ENCODE results near the gene FAR2. TPM values are rescaled to one million over a fixed set of nuclear protein-coding genes. Genes with fewer than 3 reads are reported as not detected.
A peak's percentile ranks its signal among the peaks of the same experiment; 100 is the strongest.
"Not testable (repeated sequence)": the region's sequence is repeated elsewhere in the genome, so short reads cannot be mapped to it uniquely, and the experiment has no call there.

The FAR2 gene
- polyA plus RNA-seq, 3 donors = 14.8 to 38.0 (median 35.8) TPM

DNA sequence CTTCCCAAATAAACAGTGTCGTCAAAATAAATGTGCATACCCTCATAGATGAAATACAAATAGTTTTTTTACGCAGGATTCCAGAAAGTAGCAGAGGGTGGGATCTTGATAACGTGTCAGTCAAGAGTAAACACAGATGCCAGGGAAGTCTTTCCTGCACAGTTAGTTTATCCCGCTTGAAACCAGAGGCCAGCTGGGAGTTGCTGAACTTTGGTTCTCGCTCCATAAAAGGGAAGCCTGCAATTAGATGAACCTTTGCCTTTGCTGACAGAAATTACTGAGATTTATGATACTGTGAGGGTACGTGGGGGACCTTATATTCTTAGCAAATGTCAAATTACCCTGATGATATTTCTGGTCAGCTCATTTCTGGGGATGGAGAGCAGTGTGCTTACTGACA lies 18.9 kb downstream of the FAR2 start:
- Histone ChIP-seq H3K9me3 (replicated peaks in 1 of 2; ENCODE audit: control insufficient read depth in 1 of 2, insufficient read depth in 1 of 2, low read length in 2 of 2) (no peaks in the 10 kb centered on the region), H3K36me3 (replicated peaks in 1 of 2; ENCODE audit: control insufficient read depth in 1 of 2, insufficient read depth in 2 of 2, low read length in 2 of 2) (no peaks in the 10 kb centered on the region), H3K4me3 (replicated peaks in 1 of 3; ENCODE audit: low read depth in 2 of 3, low read length in 3 of 3) (no peak overlapping the region), H3K27ac (ENCODE audit: low read depth in 1 of 2, low read length in 2 of 2) (peak overlapping the region in 1 of 2 donors; percentile 4), H3K79me2 (ENCODE audit: insufficient read depth, low read length) (peaks cover 38% of the 10 kb centered on the region), H3K4me2 (replicated peaks; ENCODE audit: extremely low read depth, low read length, poor library complexity, severe bottlenecking) (no peak overlapping the region), H3K9ac (ENCODE audit: insufficient read depth, low read length, poor library complexity, severe bottlenecking) (no peak overlapping the region), H2AFZ (ENCODE audit: insufficient read depth, low read depth, low read length, poor library complexity, severe bottlenecking) (no peak overlapping the region), H4K20me1 (ENCODE audit: insufficient read depth, low read length) (no peaks in the 10 kb centered on the region), H3K4me1 (ENCODE audit: control insufficient read depth in 1 of 2, insufficient read depth in 2 of 2, low read length in 2 of 2) (peaks cover 70 to 79% of the 10 kb centered on the region in 2 donors), H3K27me3 (ENCODE audit: control insufficient read depth in 2 of 2, insufficient read depth in 2 of 2, low read length in 2 of 2) (no peaks in the 10 kb centered on the region)
- H3K4me1 Mint-ChIP-seq = peaks cover 74% of the 10 kb centered on the region
- peaks cover 0 to 4% (median 0%) of the 10 kb centered on the region in 7 donors for H3K9me3 Mint-ChIP-seq
- DNase-seq = no peak
- no peak overlapping the region for H3K4me3 Mint-ChIP-seq
- peaks cover 13 to 27% of the 10 kb centered on the region in 2 donors for H3K36me3 Mint-ChIP-seq
- 92% methylated on average over 4 of the region's 6 CpGs for WGBS (ENCODE audit: insufficient coverage)
- H3K27me3 Mint-ChIP-seq (ENCODE audit: low read depth in 3 of 3) = peaks cover 0 to 6% (median 4%) of the 10 kb centered on the region in 3 donors
- H3K27ac Mint-ChIP-seq = peak overlapping the region in 3 of 7 donors; percentile 1 to 90 (median 47)
- TF ChIP-seq, protein P1, sequence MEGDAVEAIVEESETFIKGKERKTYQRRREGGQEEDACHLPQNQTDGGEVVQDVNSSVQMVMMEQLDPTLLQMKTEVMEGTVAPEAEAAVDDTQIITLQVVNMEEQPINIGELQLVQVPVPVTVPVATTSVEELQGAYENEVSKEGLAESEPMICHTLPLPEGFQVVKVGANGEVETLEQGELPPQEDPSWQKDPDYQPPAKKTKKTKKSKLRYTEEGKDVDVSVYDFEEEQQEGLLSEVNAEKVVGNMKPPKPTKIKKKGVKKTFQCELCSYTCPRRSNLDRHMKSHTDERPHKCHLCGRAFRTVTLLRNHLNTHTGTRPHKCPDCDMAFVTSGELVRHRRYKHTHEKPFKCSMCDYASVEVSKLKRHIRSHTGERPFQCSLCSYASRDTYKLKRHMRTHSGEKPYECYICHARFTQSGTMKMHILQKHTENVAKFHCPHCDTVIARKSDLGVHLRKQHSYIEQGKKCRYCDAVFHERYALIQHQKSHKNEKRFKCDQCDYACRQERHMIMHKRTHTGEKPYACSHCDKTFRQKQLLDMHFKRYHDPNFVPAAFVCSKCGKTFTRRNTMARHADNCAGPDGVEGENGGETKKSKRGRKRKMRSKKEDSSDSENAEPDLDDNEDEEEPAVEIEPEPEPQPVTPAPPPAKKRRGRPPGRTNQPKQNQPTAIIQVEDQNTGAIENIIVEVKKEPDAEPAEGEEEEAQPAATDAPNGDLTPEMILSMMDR (IDR thresholded peaks at IDR 0.05) = no peak
- intact Hi-C loops (cut with micrococcal nuclease) = loop anchor here in 1 of 2 donors (5.0 to 10.0 kb wide), 2 partner anchors 34 to 257 kb away; no protein-coding TSS in a partner anchor

DNA sequence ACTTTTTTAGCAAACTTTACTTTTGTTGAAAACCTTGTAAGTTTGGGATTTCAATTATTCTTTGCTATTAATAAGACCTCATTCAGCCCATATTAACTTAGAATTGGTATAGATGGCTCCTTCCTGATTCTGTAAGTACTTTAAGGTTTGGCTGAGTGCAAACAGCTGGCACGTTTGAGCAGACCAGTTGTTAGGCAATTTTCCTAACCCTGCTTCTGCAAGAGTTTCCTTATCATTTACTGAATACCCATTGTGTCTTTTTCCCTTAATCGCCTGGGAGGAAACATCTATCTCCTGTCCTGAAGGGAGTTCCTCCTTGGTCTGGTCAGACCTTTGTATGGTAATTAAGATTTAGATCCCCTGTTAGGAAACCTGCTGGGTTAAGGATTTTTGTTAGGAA lies 20.9 kb downstream of the FAR2 start:
- H3K9me3 Mint-ChIP-seq; H2AFZ ChIP-seq (ENCODE audit: insufficient read depth, low read depth, low read length, poor library complexity, severe bottlenecking); H3K27me3 Mint-ChIP-seq (ENCODE audit: low read depth in 3 of 3); H3K27me3 ChIP-seq (ENCODE audit: control insufficient read depth in 2 of 2, insufficient read depth in 2 of 2, low read length in 2 of 2); H4K20me1 ChIP-seq (ENCODE audit: insufficient read depth, low read length); H3K9ac ChIP-seq (ENCODE audit: insufficient read depth, low read length, poor library complexity, severe bottlenecking); H3K36me3 ChIP-seq (replicated peaks in 1 of 2; ENCODE audit: control insufficient read depth in 1 of 2, insufficient read depth in 2 of 2, low read length in 2 of 2); H3K9me3 ChIP-seq (replicated peaks in 1 of 2; ENCODE audit: control insufficient read depth in 1 of 2, insufficient read depth in 1 of 2, low read length in 2 of 2): not testable (repeated sequence)
- Mint-ChIP-seq H3K4me3 (peak overlapping the region; percentile 74 to 86), H3K4me1 (peaks cover 56% of the 10 kb centered on the region), H3K27ac (peak overlapping the region; percentile 90 to 97 (median 96)), H3K36me3 (peaks cover 10 to 27% of the 10 kb centered on the region in 2 donors)
- WGBS (ENCODE audit: insufficient coverage) = no CpG with 5 or more reads among the region's 2 CpGs
- Histone ChIP-seq H3K79me2 (ENCODE audit: insufficient read depth, low read length) (peaks cover 30% of the 10 kb centered on the region), H3K4me1 (ENCODE audit: control insufficient read depth in 1 of 2, insufficient read depth in 2 of 2, low read length in 2 of 2) (peaks cover 53 to 61% of the 10 kb centered on the region in 2 donors), H3K27ac (ENCODE audit: low read depth in 1 of 2, low read length in 2 of 2) (peak overlapping the region in 1 of 2 donors; percentile 71), H3K4me2 (replicated peaks; ENCODE audit: extremely low read depth, low read length, poor library complexity, severe bottlenecking) (peak overlapping the region; percentile 46), H3K4me3 (replicated peaks in 1 of 3; ENCODE audit: low read depth in 2 of 3, low read length in 3 of 3) (peak overlapping the region in 1 of 3 experiments; percentile 40)
- intact Hi-C loops (cut with micrococcal nuclease) = loop anchor here in 1 of 2 donors (5.0 to 10.0 kb wide), 2 partner anchors 32 to 255 kb away; no protein-coding TSS in a partner anchor
- peak in 2 of 3 donors; percentile 61 to 63 for DNase-seq

DNA sequence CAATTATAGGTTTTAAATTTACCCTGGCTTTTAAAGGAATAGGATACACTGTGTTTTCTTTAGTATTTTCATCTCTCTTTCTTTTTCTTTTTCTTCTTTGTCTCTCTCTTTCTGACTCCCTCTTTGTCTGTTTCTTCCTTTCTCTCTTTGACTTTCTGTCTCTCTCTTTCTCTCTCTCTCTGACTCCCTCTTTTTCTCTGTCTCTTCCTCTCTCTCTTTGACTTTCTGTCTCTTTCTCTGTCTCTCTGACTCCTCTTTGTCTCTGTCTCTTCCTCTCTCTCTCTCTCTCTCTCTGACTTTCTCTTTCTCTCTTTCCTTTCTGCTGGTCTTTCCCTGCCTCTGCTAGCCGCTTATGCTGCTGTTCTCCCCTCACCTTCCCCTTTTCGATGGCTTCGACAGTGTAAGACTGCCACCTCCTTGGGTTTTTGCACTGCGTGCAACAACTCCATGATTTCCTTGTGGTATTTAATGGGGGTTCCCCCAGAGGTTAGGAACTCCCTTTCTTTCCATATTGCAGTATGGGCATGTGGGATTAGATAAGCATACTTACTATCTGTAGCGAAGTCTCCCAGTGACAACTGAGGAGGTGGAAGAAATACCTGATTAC lies 21.5 kb downstream of the FAR2 start:
- peaks cover 47 to 55% of the 10 kb centered on the region in 2 donors for H3K4me1 ChIP-seq (ENCODE audit: control insufficient read depth in 1 of 2, insufficient read depth in 2 of 2, low read length in 2 of 2)
- H3K9me3 Mint-ChIP-seq = peaks cover 4 to 15% (median 6%) of the 10 kb centered on the region in 7 donors
- WGBS (ENCODE audit: insufficient coverage) = no CpG with 5 or more reads among the region's 5 CpGs

More for the DNA sequence above, 21.5 kb downstream of the FAR2 start:
- H3K27ac Mint-ChIP-seq = peak overlapping the region; percentile 90 to 97 (median 96)
- H3K4me3 Mint-ChIP-seq = peak overlapping the region; percentile 74 to 86
- Histone ChIP-seq H3K27ac (ENCODE audit: low read depth in 1 of 2, low read length in 2 of 2) (peak overlapping the region; percentile 7 to 71), H3K9ac (ENCODE audit: insufficient read depth, low read length, poor library complexity, severe bottlenecking) (peak overlapping the region; percentile 36), H3K79me2 (ENCODE audit: insufficient read depth, low read length) (peaks cover 28% of the 10 kb centered on the region), H3K4me3 (replicated peaks in 1 of 3; ENCODE audit: low read depth in 2 of 3, low read length in 3 of 3) (peak overlapping the region in 2 of 3 experiments; percentile 15 to 40), H3K4me2 (replicated peaks; ENCODE audit: extremely low read depth, low read length, poor library complexity, severe bottlenecking) (peak overlapping the region; percentile 46)
- H3K4me1 Mint-ChIP-seq = peaks cover 51% of the 10 kb centered on the region
- H3K27me3 ChIP-seq (ENCODE audit: control insufficient read depth in 2 of 2, insufficient read depth in 2 of 2, low read length in 2 of 2); H3K36me3 ChIP-seq (replicated peaks in 1 of 2; ENCODE audit: control insufficient read depth in 1 of 2, insufficient read depth in 2 of 2, low read length in 2 of 2); intact Hi-C loops (cut with micrococcal nuclease); H3K27me3 Mint-ChIP-seq (ENCODE audit: low read depth in 3 of 3); H2AFZ ChIP-seq (ENCODE audit: insufficient read depth, low read depth, low read length, poor library complexity, severe bottlenecking); H3K9me3 ChIP-seq (replicated peaks in 1 of 2; ENCODE audit: control insufficient read depth in 1 of 2, insufficient read depth in 1 of 2, low read length in 2 of 2); H4K20me1 ChIP-seq (ENCODE audit: insufficient read depth, low read length): not testable (repeated sequence)
- H3K36me3 Mint-ChIP-seq = peaks cover 15 to 31% of the 10 kb centered on the region in 2 donors
- DNase-seq = peak; percentile 53 to 91 (median 69)

Data from CD14-positive monocyte (primary cell).